Measurements from ENCODE around the gene NEMF. TPM values are rescaled to one million over a fixed set of nuclear protein-coding genes. Genes with fewer than 3 reads are reported as not detected.

Gene NEMF
- total RNA-seq, 2 experiments from 2014 or later, result 78.7 to 82.8 TPM

- peak overlapping the region; percentile 100 for H3K27ac Mint-ChIP-seq
These were observed 15.5 kb upstream of the NEMF start for GRCh38 chr14:49867831-49868719.

GRCh38 chr14:49865431-49865859, 12.9 kb upstream of the NEMF start:
- no peaks in the 10 kb centered on the region for H3K27me3 Mint-ChIP-seq
- CTCF ChIA-PET, result interaction anchor here (0.6 to 8.4 kb wide), 37 partner anchors 9 to 262 kb away, joined by 3 to 131 read pairs (median 5); partner anchors contain the start of genes ARF6, MGAT2, NEMF and RPL36AL
- H3K27ac Mint-ChIP-seq, result no peak overlapping the region
- peaks cover 2% of the 10 kb centered on the region for H3K36me3 Mint-ChIP-seq
- peaks cover 32% of the 10 kb centered on the region for H3K4me1 Mint-ChIP-seq
- ATAC-seq (no peak), DNase-seq (peak; percentile 88)
- no peak overlapping the region for H3K4me3 Mint-ChIP-seq
- no peaks in the 10 kb centered on the region for H3K9me3 Mint-ChIP-seq (ENCODE audit: low read depth)

More at GRCh38 chr14:49867831-49868719, 15.5 kb upstream of the NEMF start:
- H3K36me3 Mint-ChIP-seq, result peaks cover 2% of the 10 kb centered on the region
- CTCF ChIA-PET, result interaction anchor here (0.8 to 8.4 kb wide), 20 partner anchors 8 to 247 kb away, joined by 3 to 121 read pairs (median 4); partner anchors contain the start of genes ARF6 and NEMF
- DNase-seq, result peak; percentile 99
- H3K4me3 Mint-ChIP-seq, result peak overlapping the region; percentile 98
- H3K27me3 Mint-ChIP-seq, result no peaks in the 10 kb centered on the region
- H3K4me1 Mint-ChIP-seq, result peaks cover 30% of the 10 kb centered on the region
- no peaks in the 10 kb centered on the region for H3K9me3 Mint-ChIP-seq (ENCODE audit: low read depth)
- peak; percentile 93 for ATAC-seq

GRCh38 chr14:49863487-49864281, 11.1 kb upstream of the NEMF start:
- Mint-ChIP-seq H3K36me3 (peaks cover 5% of the 10 kb centered on the region), H3K4me3 (no peak overlapping the region), H3K9me3 (ENCODE audit: low read depth) (no peaks in the 10 kb centered on the region), H3K27ac (no peak overlapping the region), H3K4me1 (peaks cover 30% of the 10 kb centered on the region), H3K27me3 (no peaks in the 10 kb centered on the region)
- peak; percentile 8 for ATAC-seq
- CTCF ChIA-PET, result interaction anchor here (0.6 to 8.4 kb wide), 31 partner anchors 12 to 668 kb away, joined by 3 to 131 read pairs (median 5); partner anchors contain the start of genes ARF6, DNAAF2, MAP4K5 and MGAT2
- DNase-seq, result peak; percentile 55

DNA sequence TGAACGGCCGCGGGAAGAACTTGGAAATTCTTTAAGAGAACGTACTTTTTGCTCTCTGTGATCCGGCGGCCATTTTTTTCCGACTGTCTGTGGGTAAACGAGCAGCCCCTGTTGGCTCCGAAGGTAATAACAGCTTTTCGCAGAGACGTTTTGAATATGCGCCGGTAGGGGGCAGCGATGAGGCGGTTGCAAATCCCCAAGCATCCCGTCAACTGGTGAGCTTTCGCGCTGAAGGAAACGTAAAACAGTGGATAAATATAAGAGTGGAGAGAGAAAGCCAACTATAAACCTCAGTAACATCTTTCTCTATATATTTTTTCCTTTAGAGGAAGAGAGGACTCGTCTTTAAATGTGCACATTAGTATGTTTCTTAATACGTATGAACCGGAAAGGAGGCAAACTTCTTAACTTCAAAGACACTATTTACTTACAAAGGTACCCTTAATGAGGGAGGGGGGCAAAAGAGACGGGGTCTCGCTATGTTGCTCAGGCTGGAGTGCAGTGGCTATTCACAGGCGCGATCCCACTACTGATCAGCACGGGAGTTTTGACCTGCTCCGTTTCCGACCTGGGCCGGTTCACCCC, 9.6 kb upstream of the NEMF start:
- peak; percentile 93 for DNase-seq
- Mint-ChIP-seq H3K27ac (no peak overlapping the region), H3K4me1 (peaks cover 32% of the 10 kb centered on the region), H3K9me3 (ENCODE audit: low read depth) (peaks cover 3% of the 10 kb centered on the region), H3K36me3 (peaks cover 13% of the 10 kb centered on the region), H3K27me3 (no peaks in the 10 kb centered on the region), H3K4me3 (no peak overlapping the region)
- ATAC-seq, result peak; percentile 10
- CTCF ChIA-PET, result interaction anchor here (0.6 to 8.4 kb wide), 50 partner anchors 9 to 670 kb away, joined by 3 to 131 read pairs (median 5); partner anchors contain the start of genes ARF6, DNAAF2, KLHDC2 and LRR1

- CTCF ChIA-PET, result interaction anchor here (0.6 to 8.4 kb wide), 45 partner anchors 10 to 400 kb away, joined by 3 to 131 read pairs (median 5); partner anchors contain the start of genes ARF6, DNAAF2, KLHDC2 and LRR1
- Mint-ChIP-seq H3K36me3 (peaks cover 13% of the 10 kb centered on the region), H3K9me3 (ENCODE audit: low read depth) (peaks cover 3% of the 10 kb centered on the region), H3K4me1 (peaks cover 32% of the 10 kb centered on the region), H3K4me3 (no peak overlapping the region), H3K27me3 (no peaks in the 10 kb centered on the region), H3K27ac (no peak overlapping the region)
- DNase-seq (peak; percentile 80), ATAC-seq (peak; percentile 3)
These were observed 9.1 kb upstream of the NEMF start for GRCh38 chr14:49861699-49862088.

DNA sequence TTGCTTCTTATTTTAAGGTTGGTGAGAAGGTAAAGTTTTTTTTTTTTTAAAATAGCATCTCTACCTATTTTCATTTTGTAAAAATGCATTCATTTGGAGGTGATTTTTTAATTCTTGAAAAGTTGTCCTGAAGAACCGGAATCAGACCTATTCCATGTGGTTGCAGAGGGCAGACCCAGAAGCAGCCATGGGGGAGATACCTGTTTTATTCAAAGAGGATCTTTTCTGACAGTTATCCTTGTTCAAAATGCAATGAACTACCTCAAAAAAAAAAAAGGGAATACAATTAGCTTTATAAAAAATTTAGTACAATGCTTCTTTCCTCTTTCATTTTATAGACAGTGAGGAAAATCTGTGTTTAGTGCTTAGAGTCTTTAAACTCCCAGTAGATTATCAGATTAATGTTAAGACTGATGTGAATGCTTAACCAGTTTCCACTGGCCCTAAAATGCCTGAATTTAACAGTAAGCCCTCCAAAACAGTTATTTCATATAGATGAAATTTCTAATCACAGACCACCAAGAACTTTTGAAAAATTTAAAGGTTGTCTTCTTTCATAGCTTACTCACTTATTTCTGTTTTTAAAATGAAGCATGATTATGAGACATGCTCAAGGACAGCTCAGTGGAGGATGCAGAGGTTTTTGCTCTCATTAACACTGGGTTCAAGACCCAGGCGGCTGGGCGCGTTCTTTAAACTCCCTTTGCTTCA, 8.6 kb upstream of the NEMF start:
- peaks cover 3% of the 10 kb centered on the region for H3K9me3 Mint-ChIP-seq (ENCODE audit: low read depth)
- no peaks in the 10 kb centered on the region for H3K27me3 Mint-ChIP-seq
- ATAC-seq, result no peak
- DNase-seq, result no peak
- H3K36me3 Mint-ChIP-seq, result peaks cover 13% of the 10 kb centered on the region
- no peak overlapping the region for H3K4me3 Mint-ChIP-seq
- CTCF ChIA-PET, result interaction anchor here (0.9 to 8.4 kb wide), 32 partner anchors 9 to 370 kb away, joined by 3 to 131 read pairs (median 6); partner anchors contain the start of genes ARF6, DNAAF2, KLHDC2 and LRR1
- H3K27ac Mint-ChIP-seq, result no peak overlapping the region
- peaks cover 32% of the 10 kb centered on the region for H3K4me1 Mint-ChIP-seq

- H3K4me3 Mint-ChIP-seq, result no peak overlapping the region
- DNase-seq, result no peak
- no peaks in the 10 kb centered on the region for H3K27me3 Mint-ChIP-seq
- no peak for ATAC-seq
- H3K36me3 Mint-ChIP-seq, result peaks cover 13% of the 10 kb centered on the region
- peak overlapping the region; percentile 22 for H3K27ac Mint-ChIP-seq
- peaks cover 3% of the 10 kb centered on the region for H3K9me3 Mint-ChIP-seq (ENCODE audit: low read depth)
- H3K4me1 Mint-ChIP-seq, result peaks cover 44% of the 10 kb centered on the region
- CTCF ChIA-PET, result interaction anchor here (0.7 to 2.0 kb wide), 9 partner anchors 9 to 258 kb away, joined by 3 to 7 read pairs (median 3); partner anchors contain the start of gene VCPKMT
These were observed 5.8 kb upstream of the NEMF start for GRCh38 chr14:49858383-49858782.

- no peak overlapping the region for H3K27ac Mint-ChIP-seq
These were observed 4.9 kb upstream of the NEMF start for GRCh38 chr14:49857427-49858003.

GRCh38 chr14:49853572-49854375, 1.2 kb upstream of the NEMF start:
- peaks cover 26% of the 10 kb centered on the region for H3K36me3 Mint-ChIP-seq
- DNase-seq (peak; percentile 85), ATAC-seq (peak; percentile 61)
- H3K4me3 Mint-ChIP-seq, result peak overlapping the region; percentile 92
- peaks cover 3% of the 10 kb centered on the region for H3K9me3 Mint-ChIP-seq (ENCODE audit: low read depth)
- peaks cover 51% of the 10 kb centered on the region for H3K4me1 Mint-ChIP-seq
- H3K27me3 Mint-ChIP-seq, result no peaks in the 10 kb centered on the region
- CTCF ChIA-PET, result interaction anchor here (0.7 to 6.0 kb wide), 24 partner anchors 9 to 467 kb away, joined by 3 to 121 read pairs (median 4); partner anchors contain the start of genes DNAAF2, MGAT2, RPL36AL and VCPKMT
- H3K27ac Mint-ChIP-seq, result peak overlapping the region; percentile 96

More at GRCh38 chr14:49857427-49858003, 4.9 kb upstream of the NEMF start:
- Mint-ChIP-seq H3K36me3 (peaks cover 12% of the 10 kb centered on the region), H3K9me3 (ENCODE audit: low read depth) (peaks cover 3% of the 10 kb centered on the region), H3K4me1 (peaks cover 49% of the 10 kb centered on the region), H3K4me3 (no peak overlapping the region), H3K27me3 (no peaks in the 10 kb centered on the region)
- no peak for DNase-seq
- CTCF ChIA-PET, result interaction anchor here (1.1 to 2.0 kb wide), 7 partner anchors 8 to 259 kb away, joined by 3 to 7 read pairs (median 3); partner anchors contain the start of gene VCPKMT
- ATAC-seq, result no peak

- H3K4me3 Mint-ChIP-seq, result peak overlapping the region; percentile 92
- CTCF ChIA-PET, result interaction anchor here (0.7 to 6.0 kb wide), 48 partner anchors 9 to 680 kb away, joined by 3 to 121 read pairs (median 4); partner anchors contain the start of genes ARF6, DNAAF2, KLHDC2 and MGAT2
- no peak for DNase-seq
- peaks cover 23% of the 10 kb centered on the region for H3K36me3 Mint-ChIP-seq
- ATAC-seq, result peak; percentile 14
- peaks cover 46% of the 10 kb centered on the region for H3K4me1 Mint-ChIP-seq
- no peaks in the 10 kb centered on the region for H3K27me3 Mint-ChIP-seq
- peak overlapping the region; percentile 96 for H3K27ac Mint-ChIP-seq
- no peaks in the 10 kb centered on the region for H3K9me3 Mint-ChIP-seq (ENCODE audit: low read depth)
These were observed 530 bp upstream of the NEMF start for GRCh38 chr14:49853158-49853477.

GRCh38 chr14:49851813-49852212, 775 bp downstream of the NEMF start:
- CTCF ChIA-PET, result interaction anchor here (0.8 to 6.0 kb wide), 34 partner anchors 11 to 681 kb away, joined by 3 to 121 read pairs (median 6); partner anchors contain the start of genes ARF6, DNAAF2, KLHDC2 and MGAT2
- DNase-seq, result no peak
- Mint-ChIP-seq H3K4me3 (peak overlapping the region; percentile 92), H3K4me1 (peaks cover 43% of the 10 kb centered on the region), H3K9me3 (ENCODE audit: low read depth) (no peaks in the 10 kb centered on the region), H3K27ac (peak overlapping the region; percentile 96), H3K36me3 (peaks cover 21% of the 10 kb centered on the region), H3K27me3 (no peaks in the 10 kb centered on the region)
- no peak for ATAC-seq

Measured in activated CD8-positive, alpha-beta memory T cell treated with anti-CD3 and anti-CD28 coated beads, Interleukin-2, amount 10 ng/mL, durations not matched to agents 7 days and 5 days (primary cell).